Lower leg skin (tissue), 4 donors: ENCODE results near the gene GSK3B. TPM values are rescaled to one million over a fixed set of nuclear protein-coding genes. Genes with fewer than 3 reads are reported as not detected.
A peak's percentile ranks its signal among the peaks of the same experiment; 100 is the strongest.
"Not testable (repeated sequence)": the region's sequence is repeated elsewhere in the genome, so short reads cannot be mapped to it uniquely, and the experiment has no call there.

Experiments used
- DNase-seq, 2 donors: peaks; one replicate each; pipeline ENCODE4 v3.0.0-alpha.2; 2019; ENCODE audit warnings: low spot score in 2 of 2
- H3K4me3 ChIP-seq: fragments of 200-600 bp; sonication (generic); 2 replicates; pipeline ENCODE4 v1.5.1; 2017; ENCODE audit warnings: mild to moderate bottlenecking, low read depth; ENCODE audit not compliant: poor library complexity, severe bottlenecking
- CTCF ChIP-seq, 3 donors: fragments of 450-650 bp; IDR thresholded peaks; one replicate each; pipeline ENCODE4 v1.5.1; 2016; ENCODE audit warnings: antibody characterized with exemption in 3 of 3, mild to moderate bottlenecking in 3 of 3, moderate library complexity in 2 of 3
- POLR2A ChIP-seq, 2 donors: fragments of 450-650 bp; IDR thresholded peaks; one replicate each; pipeline ENCODE4 v1.6.1; 2016 to 2017; ENCODE audit warnings: antibody characterized with exemption in 2 of 2, mild to moderate bottlenecking in 1 of 2, moderate library complexity in 1 of 2
- WGBS, 2 donors: methylation state at CpG; one replicate each; pipeline ENCODE4 v1.1.5; 2018; 5-methylcytosine and 5-hydroxymethylcytosine counted together
- intact Hi-C: fragments of 100-400 bp; cut with DNase I; formaldehyde crosslinking; loops from one replicate; pipeline ENCODE4 v1.15.0; 2023; ENCODE audit warnings: low total_unique reads
- total RNA-seq, 4 donors: library from RNA; depleted of rRNA; stranded (reverse); fragments of >200 nt; gene quantifications; one replicate each; pipeline ENCODE4 v1.1.0, GENCODE V29; 2016

The GSK3B gene
- total RNA-seq, 4 donors from 2014 or later: 37.3 to 48.7 (median 46.0) TPM

GRCh38 chr3:119899192-119899511, 195.1 kb downstream of the GSK3B start:
- intact Hi-C loops: no loop called here
- no peak overlapping the region for H3K4me3 ChIP-seq
- no peak for DNase-seq
- no peak for TF ChIP-seq CTCF (IDR thresholded peaks at IDR 0.05)

DNA sequence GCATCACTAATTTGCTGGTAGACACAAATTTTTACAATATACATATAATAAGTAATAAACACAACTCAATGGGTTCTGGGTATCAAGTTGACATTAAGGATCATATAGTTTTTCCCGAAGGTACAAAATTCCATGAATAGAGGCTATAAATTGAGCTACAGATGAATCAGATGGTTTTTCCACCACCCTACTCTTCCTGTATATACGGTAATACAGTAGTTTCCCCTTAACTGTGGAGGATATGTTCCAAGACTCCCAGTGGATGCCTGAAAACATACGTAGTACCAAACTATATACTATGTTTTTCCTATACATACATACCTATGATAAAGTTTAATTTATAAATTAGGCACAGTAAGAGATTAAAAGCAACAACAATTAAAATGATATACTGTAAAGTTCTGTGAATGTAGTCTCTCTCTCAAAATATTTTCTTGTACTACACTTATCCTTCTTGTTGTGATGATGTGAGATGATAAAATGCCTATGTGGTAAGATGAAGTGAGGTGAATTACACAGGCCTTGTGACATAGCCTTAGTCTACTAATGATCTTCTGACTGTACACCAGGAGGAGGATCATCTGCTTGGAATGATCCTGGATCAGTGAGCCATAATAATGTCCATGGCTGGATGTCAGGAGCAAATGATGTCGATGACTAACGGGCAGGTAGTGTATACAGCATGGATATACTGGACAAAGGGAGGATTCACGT, 195.6 kb downstream of the GSK3B start:
- no peak overlapping the region for H3K4me3 ChIP-seq
- intact Hi-C loops: no loop called here
- 92 to 93% methylated on average over 6 of the region's 6 CpGs for WGBS, 2 donors
- no peak for TF ChIP-seq POLR2A (IDR thresholded peaks at IDR 0.05)
- no peak for TF ChIP-seq CTCF (IDR thresholded peaks at IDR 0.05)
- no peak for DNase-seq

DNA sequence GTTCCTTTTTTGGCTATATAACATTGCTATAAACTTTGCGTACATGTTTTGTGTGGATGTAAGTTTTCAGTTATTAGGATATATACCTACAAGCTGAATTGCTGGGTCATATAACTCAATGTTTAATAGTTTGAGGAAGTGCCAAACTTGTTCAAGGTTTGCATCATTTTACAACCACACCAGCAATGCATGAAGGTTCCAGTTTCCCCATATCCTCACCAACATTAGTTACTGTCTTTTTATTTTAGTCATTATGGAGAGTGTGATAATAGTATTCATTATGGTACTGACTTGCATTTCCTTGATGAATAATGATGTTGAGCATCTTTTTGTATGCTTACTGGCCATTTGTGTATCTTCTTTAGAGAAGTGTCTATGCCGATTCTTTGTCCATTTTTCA, 200.1 kb downstream of the GSK3B start:
- WGBS, 2 donors: 97% methylated on average over 2 of the region's 2 CpGs
- DNase-seq: no peak
- intact Hi-C loops: no loop called here
- TF ChIP-seq POLR2A (IDR thresholded peaks at IDR 0.05): no peak
- TF ChIP-seq CTCF (IDR thresholded peaks at IDR 0.05): no peak
- no peak overlapping the region for H3K4me3 ChIP-seq

DNA sequence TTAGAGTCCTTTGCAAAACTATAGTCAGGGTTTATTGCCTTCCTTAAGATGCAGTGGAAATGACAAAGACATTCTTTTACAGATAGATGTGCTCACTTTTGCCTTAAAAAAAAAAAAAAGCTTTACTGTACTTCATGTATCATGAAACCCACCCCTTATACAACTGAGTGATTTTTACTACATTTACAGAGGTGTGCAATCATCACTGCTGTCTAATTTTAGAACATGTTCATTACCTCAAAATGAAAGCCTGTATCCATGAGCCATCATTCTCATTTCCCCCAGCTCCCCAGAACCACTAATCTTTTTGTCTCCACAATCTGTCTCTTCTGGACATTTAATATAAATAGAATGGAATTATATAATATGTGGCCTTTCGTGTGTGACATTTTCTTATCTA, 200.5 kb downstream of the GSK3B start:
- DNase-seq: no peak
- WGBS, 2 donors: 89% methylated on average over 1 of the region's 1 CpG
- intact Hi-C loops: no loop called here
- H3K4me3 ChIP-seq: no peak overlapping the region
- TF ChIP-seq POLR2A (IDR thresholded peaks at IDR 0.05) (no peak), CTCF (IDR thresholded peaks at IDR 0.05) (no peak)

DNA sequence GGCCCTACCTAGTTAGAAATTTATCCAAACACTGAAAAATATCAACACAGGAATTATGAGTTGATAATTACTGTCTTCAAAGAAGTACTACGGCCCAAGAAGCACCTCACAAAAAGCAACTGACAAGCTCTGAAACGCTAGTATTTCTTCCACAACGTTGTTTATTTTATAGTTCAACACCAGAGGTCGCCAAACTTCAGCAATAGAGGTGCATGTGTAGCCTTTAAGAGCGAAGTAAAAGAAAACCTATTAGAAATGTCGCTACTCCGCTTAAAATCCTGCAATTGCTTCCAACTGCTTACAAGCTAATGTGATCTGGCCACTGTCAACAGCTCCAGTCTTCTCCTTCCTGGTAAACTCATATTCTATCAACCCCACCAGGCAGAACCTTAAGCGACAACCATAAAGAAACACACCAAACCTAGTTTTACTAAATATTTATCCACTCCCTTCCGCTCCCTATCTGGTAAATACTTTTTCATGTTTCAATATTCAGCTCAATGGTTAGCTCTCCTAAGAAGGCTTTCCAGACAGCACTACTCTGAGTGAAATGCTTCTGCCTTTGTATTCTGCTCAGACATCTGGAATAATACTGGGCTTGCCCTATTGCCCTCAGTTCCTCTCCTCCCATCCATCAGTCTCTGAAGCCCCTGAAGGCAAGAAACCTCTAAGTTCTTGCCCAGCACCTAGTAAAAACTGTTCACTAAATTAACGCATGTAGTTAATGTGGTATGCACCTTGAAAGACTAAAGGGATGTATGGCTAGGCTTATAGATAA, 202.1 kb downstream of the GSK3B start:
- intact Hi-C loops: no loop called here
- TF ChIP-seq CTCF (IDR thresholded peaks at IDR 0.05) (no peak), POLR2A (IDR thresholded peaks at IDR 0.05) (no peak)
- peak in 1 of 2 donors; percentile 18 for DNase-seq
- WGBS, 2 donors: 38 to 43% methylated on average over 10 of the region's 10 CpGs
- no peak overlapping the region for H3K4me3 ChIP-seq

DNA sequence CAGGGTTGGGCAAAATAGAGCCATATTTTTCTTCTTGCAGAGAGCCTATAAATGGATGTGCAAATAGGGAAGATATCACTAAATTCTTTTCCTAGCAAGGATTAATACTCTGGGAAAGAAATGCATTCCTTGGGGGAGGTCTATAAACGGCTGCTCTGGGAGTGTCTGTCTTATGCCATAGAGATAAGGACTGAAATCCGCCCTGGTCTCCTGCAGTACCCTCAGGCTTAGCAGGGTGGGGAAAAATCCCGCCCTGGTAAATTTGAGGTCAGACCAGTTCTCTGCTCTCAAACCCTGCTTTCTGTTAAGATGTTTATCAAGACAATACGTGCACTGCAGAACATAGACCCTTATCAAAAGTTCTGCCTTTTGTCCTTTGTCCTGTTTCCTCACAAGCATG, 205.6 kb downstream of the GSK3B start:
- 83 to 87% methylated on average over 4 of the region's 4 CpGs for WGBS, 2 donors
- intact Hi-C loops: loop anchor here (10.0 kb wide), 1 partner anchor 296 kb away; no protein-coding TSS in a partner anchor
- not testable (repeated sequence) for DNase-seq, H3K4me3 ChIP-seq
